DND-41 (cell line): Measurements from ENCODE around the gene IDS.

Experiments
- ATAC-seq: fragments of 200-7000 bp; cut with Tn5 transposase; 3 replicates; pipeline ENCODE4 v1.9.1; 2021; ENCODE audit warnings: low read depth; ENCODE audit not compliant: insufficient read depth
- DNase-seq: peaks from one replicate; pipeline ENCODE4 v3.0.0-alpha.2; 2020
- H2AFZ ChIP-seq: 2 replicates; pipeline ENCODE4 v1.6.0; 2012; ENCODE audit warnings: low read depth, low read length
- H3K27ac ChIP-seq: 2 replicates; pipeline ENCODE4 v1.5.1; 2012; ENCODE audit warnings: low read length, inconsistent platforms
- H3K27me3 ChIP-seq: fragments of 200-600 bp; sonication (generic); 2 replicates; pipeline ENCODE4 v1.6.0; 2012; ENCODE audit warnings: low read length, mild to moderate bottlenecking, inconsistent platforms; ENCODE audit not compliant: insufficient read depth, poor library complexity
- H3K36me3 ChIP-seq: 2 replicates; pipeline ENCODE4 v1.5.1; 2012; ENCODE audit warnings: low read length, inconsistent platforms; ENCODE audit not compliant: insufficient read depth
- H3K4me1 ChIP-seq: 2 replicates; pipeline ENCODE4 v1.5.1; 2012; ENCODE audit warnings: mild to moderate bottlenecking, low read length; ENCODE audit not compliant: insufficient read depth
- H3K4me2 ChIP-seq: 2 replicates; pipeline ENCODE4 v1.6.0; 2012; ENCODE audit warnings: mild to moderate bottlenecking, moderate library complexity, low read length, inconsistent platforms; ENCODE audit not compliant: insufficient read depth
- H3K4me3 ChIP-seq, 2 experiments: fragments of 200-600 bp in 1 of 2; shearing (Covaris generic) in 1 of 2; 2 replicates each; pipeline ENCODE4 v1.5.1; 2012 to 2016; ENCODE audit warnings: inconsistent platforms in 2 of 2, low read length in 2 of 2, mild to moderate bottlenecking in 2 of 2, low read depth in 1 of 2, moderate library complexity in 1 of 2
- H3K79me2 ChIP-seq: 2 replicates; pipeline ENCODE4 v1.6.0; 2012; ENCODE audit warnings: low read length, inconsistent platforms; ENCODE audit not compliant: insufficient read depth
- H3K9ac ChIP-seq: 2 replicates; pipeline ENCODE4 v1.6.0; 2012; ENCODE audit warnings: low read depth, mild to moderate bottlenecking, inconsistent platforms, low read length, moderate library complexity
- H3K9me3 ChIP-seq: 2 replicates; pipeline ENCODE4 v1.5.1; 2012; ENCODE audit warnings: low read length, moderate library complexity, mild to moderate bottlenecking, inconsistent platforms; ENCODE audit not compliant: insufficient read depth, severe bottlenecking
- H4K20me1 ChIP-seq: 2 replicates; pipeline ENCODE4 v1.6.0; 2012; ENCODE audit warnings: low read length; ENCODE audit not compliant: insufficient read depth
- EZH2 ChIP-seq: IDR thresholded peaks from 3 replicates; pipeline ENCODE4 v1.6.1; 2012; ENCODE audit warnings: borderline replicate concordance, low read depth, mild to moderate bottlenecking, moderate library complexity, low read length, inconsistent platforms; ENCODE audit not compliant: severe bottlenecking
- TF ChIP-seq, protein P1 (sequence below): IDR thresholded peaks from 2 replicates; pipeline ENCODE4 v1.5.1; 2012; ENCODE audit warnings: borderline replicate concordance, low read length, moderate library complexity, mild to moderate bottlenecking; ENCODE audit not compliant: poor library complexity, severe bottlenecking; ENCODE audit errors: extremely low read depth

The IDS gene

DNA sequence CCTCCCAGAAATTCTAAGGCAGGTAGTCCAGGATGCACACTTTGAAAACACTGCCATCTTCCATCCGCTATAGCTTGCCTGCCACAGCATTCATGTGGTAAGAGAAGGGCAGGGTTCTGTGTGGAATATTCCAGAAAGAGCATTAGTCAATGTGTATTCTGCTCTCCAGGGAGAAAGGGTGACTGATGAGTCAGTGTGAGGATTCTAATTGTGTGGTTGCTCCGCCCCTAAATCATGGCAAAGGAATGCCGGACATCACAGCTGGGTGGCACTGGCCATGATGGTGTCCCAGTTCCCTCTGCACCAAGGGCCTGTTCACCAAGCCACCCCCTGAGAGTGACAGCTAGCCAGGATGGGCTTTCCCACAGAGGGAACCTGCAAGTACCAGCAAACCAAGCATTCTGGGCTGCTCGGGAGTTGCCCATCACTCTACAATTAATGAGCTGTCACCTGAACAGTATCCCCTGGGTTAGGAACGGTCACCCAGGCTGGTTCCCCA is 9.5 kb downstream of the IDS start:
- H3K36me3 ChIP-seq = peaks cover 82% of the 10 kb centered on the region
- H3K9me3 ChIP-seq = no peaks in the 10 kb centered on the region
- TF ChIP-seq EZH2 = no peak
- TF ChIP-seq, protein P1, sequence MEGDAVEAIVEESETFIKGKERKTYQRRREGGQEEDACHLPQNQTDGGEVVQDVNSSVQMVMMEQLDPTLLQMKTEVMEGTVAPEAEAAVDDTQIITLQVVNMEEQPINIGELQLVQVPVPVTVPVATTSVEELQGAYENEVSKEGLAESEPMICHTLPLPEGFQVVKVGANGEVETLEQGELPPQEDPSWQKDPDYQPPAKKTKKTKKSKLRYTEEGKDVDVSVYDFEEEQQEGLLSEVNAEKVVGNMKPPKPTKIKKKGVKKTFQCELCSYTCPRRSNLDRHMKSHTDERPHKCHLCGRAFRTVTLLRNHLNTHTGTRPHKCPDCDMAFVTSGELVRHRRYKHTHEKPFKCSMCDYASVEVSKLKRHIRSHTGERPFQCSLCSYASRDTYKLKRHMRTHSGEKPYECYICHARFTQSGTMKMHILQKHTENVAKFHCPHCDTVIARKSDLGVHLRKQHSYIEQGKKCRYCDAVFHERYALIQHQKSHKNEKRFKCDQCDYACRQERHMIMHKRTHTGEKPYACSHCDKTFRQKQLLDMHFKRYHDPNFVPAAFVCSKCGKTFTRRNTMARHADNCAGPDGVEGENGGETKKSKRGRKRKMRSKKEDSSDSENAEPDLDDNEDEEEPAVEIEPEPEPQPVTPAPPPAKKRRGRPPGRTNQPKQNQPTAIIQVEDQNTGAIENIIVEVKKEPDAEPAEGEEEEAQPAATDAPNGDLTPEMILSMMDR = no peak
- H3K9ac ChIP-seq = no peak overlapping the region
- H3K27ac ChIP-seq = no peak overlapping the region
- no peaks in the 10 kb centered on the region for H3K27me3 ChIP-seq
- H3K4me3 ChIP-seq = no peak overlapping the region
- H3K4me1 ChIP-seq = no peaks in the 10 kb centered on the region
- ATAC-seq (no peak), DNase-seq (no peak)
- no peaks in the 10 kb centered on the region for H4K20me1 ChIP-seq
- H2AFZ ChIP-seq = no peak overlapping the region
- no peak overlapping the region for H3K4me2 ChIP-seq
- H3K79me2 ChIP-seq = no peaks in the 10 kb centered on the region

DNA sequence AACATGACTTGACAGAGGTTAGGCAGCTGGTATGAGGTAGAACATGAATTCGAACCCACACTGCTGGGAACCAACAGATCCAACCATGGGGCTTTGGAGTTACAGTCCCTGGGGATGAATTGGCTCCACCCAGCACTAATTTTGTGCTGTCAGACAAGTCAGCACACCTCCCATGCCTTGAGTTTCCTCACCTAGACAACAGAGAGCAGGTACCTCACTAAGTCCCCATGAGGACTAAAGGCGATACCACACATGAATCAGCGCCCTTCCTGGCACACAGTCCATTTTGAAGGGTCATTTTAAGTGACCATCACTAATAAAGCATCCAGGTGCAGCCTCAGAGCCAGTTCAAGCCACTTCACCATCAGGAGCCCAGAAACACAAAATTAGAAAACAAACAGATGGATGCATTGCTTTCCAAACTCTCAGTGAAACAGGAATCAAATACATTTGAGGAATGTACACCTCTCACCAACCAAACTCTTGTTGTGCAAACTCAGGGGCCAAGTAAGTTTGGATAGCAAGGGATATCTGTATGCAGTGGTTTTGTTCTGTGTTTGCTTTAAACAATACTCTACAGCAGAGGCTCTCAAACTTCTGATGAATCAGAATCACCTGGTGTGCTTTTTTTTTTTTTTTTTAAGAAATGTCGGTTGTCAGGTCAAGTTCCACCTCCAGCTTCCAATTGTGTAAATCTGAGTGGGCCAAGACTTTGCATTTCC is 10.1 kb downstream of the IDS start:
- Histone ChIP-seq H3K9me3 (no peaks in the 10 kb centered on the region), H3K4me3 (no peak overlapping the region), H3K4me1 (no peaks in the 10 kb centered on the region), H3K27ac (no peak overlapping the region), H4K20me1 (no peaks in the 10 kb centered on the region), H3K79me2 (no peaks in the 10 kb centered on the region), H3K9ac (no peak overlapping the region), H2AFZ (no peak overlapping the region), H3K27me3 (no peaks in the 10 kb centered on the region), H3K4me2 (no peak overlapping the region), H3K36me3 (peaks cover 84% of the 10 kb centered on the region)
- DNase-seq (no peak), ATAC-seq (no peak)
- TF ChIP-seq, protein P1 = no peak
- TF ChIP-seq EZH2 = no peak

DNA sequence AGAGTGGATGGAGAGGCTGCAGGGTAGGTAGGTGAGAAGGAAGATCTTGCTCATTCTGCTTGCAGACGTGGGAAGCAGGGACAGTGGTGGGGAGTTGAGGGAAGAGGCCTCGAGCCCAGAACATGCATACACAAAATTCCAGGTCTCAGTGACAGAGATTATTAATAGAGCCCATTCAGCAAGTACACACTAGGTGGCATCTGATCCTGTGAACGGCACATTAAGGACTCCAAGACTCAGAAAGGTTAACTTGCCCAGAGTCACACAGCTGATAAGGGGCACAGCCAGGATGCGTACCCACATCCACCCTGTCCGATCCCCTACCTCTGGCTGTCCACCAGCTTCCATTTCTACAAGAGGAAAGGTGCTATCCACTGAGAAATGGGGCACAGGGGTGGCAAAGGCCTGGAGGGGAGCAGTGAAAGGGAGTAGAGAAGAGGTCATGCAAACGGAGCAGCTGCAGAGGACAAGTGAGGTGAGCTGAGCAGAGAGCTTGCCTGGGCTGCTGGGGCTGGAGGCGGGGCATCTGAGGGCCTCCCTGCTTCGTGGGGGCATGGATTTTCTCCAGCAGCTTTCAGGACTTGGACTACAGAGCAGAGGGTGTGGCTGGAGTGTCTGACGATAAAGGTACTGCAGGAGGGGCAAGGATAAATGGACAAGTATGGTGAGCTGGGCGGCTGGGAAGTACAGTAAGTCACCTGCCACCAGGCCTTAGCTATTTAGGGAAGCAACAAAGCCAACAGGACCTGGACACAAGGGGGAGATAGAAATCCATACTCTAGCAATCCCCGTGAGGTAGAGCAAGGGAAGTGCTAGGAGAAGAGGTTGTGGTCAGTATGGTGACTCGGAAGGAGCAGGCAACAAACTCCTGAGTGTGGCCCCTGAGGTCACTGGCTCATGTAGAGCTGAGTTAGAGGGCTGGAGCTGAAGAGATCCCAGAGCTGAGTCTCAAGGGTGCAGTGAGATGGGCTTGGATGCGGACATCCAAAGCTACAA is 11.2 kb downstream of the IDS start:
- DNase-seq (no peak), ATAC-seq (no peak)
- H4K20me1 ChIP-seq = no peaks in the 10 kb centered on the region
- no peaks in the 10 kb centered on the region for H3K4me1 ChIP-seq
- H2AFZ ChIP-seq = no peak overlapping the region
- no peaks in the 10 kb centered on the region for H3K79me2 ChIP-seq
- no peak overlapping the region for H3K27ac ChIP-seq
- H3K9me3 ChIP-seq = no peaks in the 10 kb centered on the region
- no peak overlapping the region for H3K4me3 ChIP-seq
- H3K4me2 ChIP-seq = no peak overlapping the region
- TF ChIP-seq EZH2 = no peak
- TF ChIP-seq, protein P1 = peak; percentile 6
- H3K27me3 ChIP-seq = no peaks in the 10 kb centered on the region
- H3K9ac ChIP-seq = no peak overlapping the region
- H3K36me3 ChIP-seq = peaks cover 85% of the 10 kb centered on the region
